GM23338 (cell line): Measurements from ENCODE around the gene CASR. TPM values are rescaled to one million over a fixed set of nuclear protein-coding genes. Genes with fewer than 3 reads are reported as not detected.

ENCODE experiments used
- ATAC-seq: fragments of 200-7000 bp; cut with Tn5 transposase; 3 replicates; pipeline ENCODE4 v1.9.1; 2020
- DNase-seq: peaks from one replicate; pipeline ENCODE4 v3.0.0-alpha.2; 2015; ENCODE audit warnings: low spot score
- H2AFZ ChIP-seq: fragments of 200-600 bp; sonication (generic); 2 replicates; pipeline ENCODE4 v1.8.0; 2016; ENCODE audit warnings: antibody characterized with exemption, mild to moderate bottlenecking, moderate library complexity
- H3F3A ChIP-seq: fragments of 200-600 bp; sonication (generic); replicated peaks from 2 replicates; pipeline ENCODE4 v1.8.0; 2017; ENCODE audit warnings: antibody characterized with exemption, mixed run types, low read depth
- H3K27ac ChIP-seq: fragments of 200-600 bp; sonication (generic); 2 replicates; pipeline ENCODE4 v1.6.1; 2016; ENCODE audit warnings: low read depth
- H3K27me3 ChIP-seq: fragments of 200-600 bp; sonication (generic); 2 replicates; pipeline ENCODE4 v1.8.0; 2016; ENCODE audit warnings: mild to moderate bottlenecking, mixed run types, moderate library complexity; ENCODE audit not compliant: insufficient read depth
- H3K36me3 ChIP-seq: fragments of 200-600 bp; sonication (generic); 2 replicates; pipeline ENCODE4 v1.8.0; 2016; ENCODE audit warnings: mild to moderate bottlenecking; ENCODE audit not compliant: insufficient read depth
- H3K4me1 ChIP-seq: fragments of 200-600 bp; sonication (generic); 2 replicates; pipeline ENCODE4 v1.8.0; 2016; ENCODE audit warnings: mild to moderate bottlenecking, moderate library complexity; ENCODE audit not compliant: insufficient read depth
- H3K4me2 ChIP-seq: fragments of 200-600 bp; sonication (generic); 2 replicates; pipeline ENCODE4 v1.7.1; 2017; ENCODE audit warnings: mixed run types
- H3K4me3 ChIP-seq: fragments of 200-600 bp; sonication (generic); 2 replicates; pipeline ENCODE4 v1.6.1; 2016; ENCODE audit warnings: mixed run types
- H3K79me2 ChIP-seq: fragments of 200-600 bp; sonication (generic); replicated peaks from 2 replicates; pipeline ENCODE4 v1.8.0; 2017; ENCODE audit warnings: mild to moderate bottlenecking; ENCODE audit not compliant: insufficient read depth
- H3K9me2 ChIP-seq: fragments of 200-600 bp; sonication (generic); 2 replicates; pipeline ENCODE4 v1.8.0; 2017; ENCODE audit not compliant: insufficient read depth
- H4K20me1 ChIP-seq: fragments of 200-600 bp; sonication (generic); replicated peaks from 2 replicates; pipeline ENCODE4 v1.8.0; 2017; ENCODE audit warnings: mild to moderate bottlenecking; ENCODE audit not compliant: insufficient read depth
- H3K27ac Mint-ChIP-seq: 2 replicates; pipeline ENCODE4 v1.8.0; 2020; ENCODE audit warnings: inconsistent platforms, mild to moderate bottlenecking, moderate library complexity, mixed read lengths
- H3K27me3 Mint-ChIP-seq: 3 replicates; pipeline ENCODE4 v1.8.0; 2022; ENCODE audit warnings: low read depth, mild to moderate bottlenecking, moderate library complexity, mixed read lengths, inconsistent platforms; ENCODE audit not compliant: insufficient read depth, poor library complexity
- H3K36me3 Mint-ChIP-seq: 3 replicates; pipeline ENCODE4 v1.8.0; 2021; ENCODE audit warnings: low read depth, mild to moderate bottlenecking, inconsistent platforms, moderate library complexity, mixed read lengths
- H3K4me1 Mint-ChIP-seq: 3 replicates; pipeline ENCODE4 v1.8.0; 2020; ENCODE audit warnings: mild to moderate bottlenecking, inconsistent platforms, mixed read lengths
- H3K4me3 Mint-ChIP-seq: 3 replicates; pipeline ENCODE4 v1.8.0; 2021; ENCODE audit warnings: moderate library complexity, mild to moderate bottlenecking, inconsistent platforms, mixed read lengths
- H3K9me3 Mint-ChIP-seq: 3 replicates; pipeline ENCODE4 v1.8.0; 2020; ENCODE audit warnings: moderate library complexity, mild to moderate bottlenecking, inconsistent platforms, mixed read lengths
- EZH2 ChIP-seq: fragments of 200-600 bp; sonication (generic); IDR thresholded peaks from one replicate; pipeline ENCODE4 v1.8.0; 2017; ENCODE audit warnings: antibody characterized with exemption, mild to moderate bottlenecking, low read depth; ENCODE audit not compliant: unreplicated experiment
- JUNB ChIP-seq: IDR thresholded peaks from one replicate; pipeline ENCODE4 v1.6.1; 2016; ENCODE audit warnings: antibody characterized with exemption; ENCODE audit not compliant: unreplicated experiment
- NANOG ChIP-seq: IDR thresholded peaks from 2 replicates; pipeline ENCODE4 v1.6.1; 2016; ENCODE audit warnings: antibody characterized with exemption, borderline replicate concordance
- POLR2AphosphoS5 ChIP-seq: IDR thresholded peaks from 2 replicates; pipeline ENCODE4 v1.6.1; 2016; ENCODE audit warnings: antibody characterized with exemption, low read depth
- REST ChIP-seq: IDR thresholded peaks from one replicate; pipeline ENCODE4 v1.6.1; 2018; ENCODE audit warnings: antibody characterized with exemption; ENCODE audit not compliant: unreplicated experiment
- STAT1 ChIP-seq: IDR thresholded peaks from one replicate; pipeline ENCODE4 v1.6.1; 2016; ENCODE audit warnings: antibody characterized with exemption; ENCODE audit not compliant: unreplicated experiment
- ZNF114 ChIP-seq: fragments of 250-450 bp; sonication (Bioruptor Pico); IDR thresholded peaks from 2 replicates; pipeline ENCODE4 v1.5.0; 2020; ENCODE audit warnings: mild to moderate bottlenecking, moderate library complexity
- ZNF331 ChIP-seq: fragments of 250-450 bp; sonication (Bioruptor Pico); IDR thresholded peaks from 2 replicates; pipeline ENCODE4 v1.5.0; 2020; ENCODE audit warnings: low read depth, mild to moderate bottlenecking, moderate library complexity
- ZNF462 ChIP-seq: fragments of 250-450 bp; sonication (Bioruptor Pico); IDR thresholded peaks from 2 replicates; pipeline ENCODE4 v1.5.0; 2020; ENCODE audit warnings: mild to moderate bottlenecking, moderate library complexity
- polyA plus RNA-seq: library from polyadenylated mRNA; unstranded; fragments of >200 nt; fragmentation: Nextera tagmentation; extraction: Ambion mirVana; gene quantifications from 2 replicates; pipeline ENCODE4 v1.2.1, GENCODE V29; 2016
- total RNA-seq: library from RNA; depleted of rRNA; stranded (reverse); fragments of >200 nt; shearing (Covaris generic); gene quantifications from 2 replicates; pipeline ENCODE4 v1.2.3, GENCODE V29; 2014
- TF ChIP-seq, protein P1 (sequence below), 2 experiments: fragments of 200-600 bp in 1 of 2; sonication (generic) in 1 of 2; conservative IDR thresholded peaks; 2 replicates each; pipeline versions ENCODE4 v1.5.1 to v1.6.1; 2016 to 2017; ENCODE audit warnings: antibody characterized with exemption in 2 of 2, low read depth in 2 of 2, mild to moderate bottlenecking in 2 of 2, moderate library complexity in 1 of 2
- TF ChIP-seq, protein P2 (sequence below): IDR thresholded peaks from 2 replicates; pipeline ENCODE4 v1.6.1; 2016; ENCODE audit warnings: antibody characterized with exemption

The CASR gene
- total and polyA plus RNA-seq, 2 experiments from 2014 or later = 0.08 to 0.56 TPM

DNA sequence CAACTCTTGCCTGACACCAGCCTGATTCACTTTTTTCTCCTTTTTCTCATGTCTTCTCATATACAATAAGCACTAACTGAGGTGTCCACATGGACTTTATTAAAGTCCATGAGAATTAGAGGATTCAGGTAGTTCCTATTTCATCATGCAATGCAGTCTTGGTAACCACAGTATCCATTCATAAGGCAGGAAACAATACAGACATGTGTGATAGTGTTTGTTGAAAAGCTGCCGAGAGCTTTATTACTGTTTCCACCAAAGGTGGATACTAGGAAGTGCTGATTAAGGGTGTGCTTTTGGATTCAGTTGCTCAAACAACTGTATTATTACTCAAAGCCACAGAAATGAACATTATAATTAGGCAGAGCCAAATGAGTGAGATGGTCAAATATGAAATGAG, 5.3 kb downstream of the CASR start (continued):
- no peak for TF ChIP-seq STAT1
- TF ChIP-seq, protein P1, sequence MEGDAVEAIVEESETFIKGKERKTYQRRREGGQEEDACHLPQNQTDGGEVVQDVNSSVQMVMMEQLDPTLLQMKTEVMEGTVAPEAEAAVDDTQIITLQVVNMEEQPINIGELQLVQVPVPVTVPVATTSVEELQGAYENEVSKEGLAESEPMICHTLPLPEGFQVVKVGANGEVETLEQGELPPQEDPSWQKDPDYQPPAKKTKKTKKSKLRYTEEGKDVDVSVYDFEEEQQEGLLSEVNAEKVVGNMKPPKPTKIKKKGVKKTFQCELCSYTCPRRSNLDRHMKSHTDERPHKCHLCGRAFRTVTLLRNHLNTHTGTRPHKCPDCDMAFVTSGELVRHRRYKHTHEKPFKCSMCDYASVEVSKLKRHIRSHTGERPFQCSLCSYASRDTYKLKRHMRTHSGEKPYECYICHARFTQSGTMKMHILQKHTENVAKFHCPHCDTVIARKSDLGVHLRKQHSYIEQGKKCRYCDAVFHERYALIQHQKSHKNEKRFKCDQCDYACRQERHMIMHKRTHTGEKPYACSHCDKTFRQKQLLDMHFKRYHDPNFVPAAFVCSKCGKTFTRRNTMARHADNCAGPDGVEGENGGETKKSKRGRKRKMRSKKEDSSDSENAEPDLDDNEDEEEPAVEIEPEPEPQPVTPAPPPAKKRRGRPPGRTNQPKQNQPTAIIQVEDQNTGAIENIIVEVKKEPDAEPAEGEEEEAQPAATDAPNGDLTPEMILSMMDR (conservative IDR thresholded peaks at IDR 0.05; ENCODE audit: low read depth in 2 of 2) = no peak
- TF ChIP-seq JUNB = no peak
- no peak for TF ChIP-seq ZNF114 (CRISPR knock-in tag)
- no peak for TF ChIP-seq POLR2AphosphoS5
- TF ChIP-seq, protein P2, sequence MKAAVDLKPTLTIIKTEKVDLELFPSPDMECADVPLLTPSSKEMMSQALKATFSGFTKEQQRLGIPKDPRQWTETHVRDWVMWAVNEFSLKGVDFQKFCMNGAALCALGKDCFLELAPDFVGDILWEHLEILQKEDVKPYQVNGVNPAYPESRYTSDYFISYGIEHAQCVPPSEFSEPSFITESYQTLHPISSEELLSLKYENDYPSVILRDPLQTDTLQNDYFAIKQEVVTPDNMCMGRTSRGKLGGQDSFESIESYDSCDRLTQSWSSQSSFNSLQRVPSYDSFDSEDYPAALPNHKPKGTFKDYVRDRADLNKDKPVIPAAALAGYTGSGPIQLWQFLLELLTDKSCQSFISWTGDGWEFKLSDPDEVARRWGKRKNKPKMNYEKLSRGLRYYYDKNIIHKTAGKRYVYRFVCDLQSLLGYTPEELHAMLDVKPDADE = no peak
- no peak for TF ChIP-seq NANOG

- DNase-seq (no peak), ATAC-seq (no peak)
- Histone ChIP-seq H4K20me1 (no peaks in the 10 kb centered on the region), H3K9me2 (no peaks in the 10 kb centered on the region), H3F3A (no peaks in the 10 kb centered on the region), H3K27me3 (peaks cover 30% of the 10 kb centered on the region), H3K4me3 (no peak overlapping the region), H3K27ac (no peak overlapping the region), H3K4me1 (no peaks in the 10 kb centered on the region), H3K4me2 (no peak overlapping the region), H2AFZ (no peak overlapping the region), H3K79me2 (no peaks in the 10 kb centered on the region), H3K36me3 (no peaks in the 10 kb centered on the region)
- H3K4me1 Mint-ChIP-seq = no peaks in the 10 kb centered on the region
- peaks cover 12% of the 10 kb centered on the region for H3K27me3 Mint-ChIP-seq
- no peaks in the 10 kb centered on the region for H3K36me3 Mint-ChIP-seq
- H3K4me3 Mint-ChIP-seq = no peak overlapping the region
- no peaks in the 10 kb centered on the region for H3K9me3 Mint-ChIP-seq
- H3K27ac Mint-ChIP-seq = no peak overlapping the region
- no peak for TF ChIP-seq NANOG
- TF ChIP-seq JUNB = no peak
- TF ChIP-seq, protein P2 = no peak
- no peak for TF ChIP-seq REST
- no peak for TF ChIP-seq ZNF331 (CRISPR knock-in tag)
- TF ChIP-seq ZNF114 (CRISPR knock-in tag) = no peak
- no peak for TF ChIP-seq POLR2AphosphoS5
- no peak for TF ChIP-seq EZH2
- no peak for TF ChIP-seq ZNF462 (CRISPR knock-in tag)
- no peak for TF ChIP-seq STAT1
These were observed 5.9 kb downstream of the CASR start for GRCh38 chr3:122189357-122189756.
